OCI-LY1 (cell line): ENCODE measurements around the gene GFOD1.
"Not testable (repeated sequence)": the region's sequence is repeated elsewhere in the genome, so short reads cannot be mapped to it uniquely, and the experiment has no call there.

ENCODE experiments used
- H2AFZ ChIP-seq: fragments of 200-600 bp; sonication (generic), shearing (Covaris generic); 2 replicates; pipeline ENCODE4 v1.6.0; 2014; ENCODE audit warnings: antibody characterized with exemption, mild to moderate bottlenecking, low read length
- H3F3A ChIP-seq: fragments of 200-600 bp; sonication (generic), shearing (Covaris generic); 2 replicates; pipeline ENCODE4 v1.6.0; 2014; ENCODE audit warnings: mild to moderate bottlenecking, antibody characterized with exemption, low read length, moderate library complexity; ENCODE audit not compliant: insufficient read depth
- H3K27ac ChIP-seq: fragments of 200-600 bp; sonication (generic); 2 replicates; pipeline ENCODE4 v1.5.1; 2014; ENCODE audit warnings: low read length, mixed run types, mild to moderate bottlenecking, low read depth; ENCODE audit not compliant: poor library complexity, severe bottlenecking
- H3K27me3 ChIP-seq: fragments of 200-600 bp; sonication (generic); 2 replicates; pipeline ENCODE4 v1.6.0; 2014; ENCODE audit warnings: antibody characterized with exemption, mild to moderate bottlenecking, low read length, moderate library complexity; ENCODE audit not compliant: insufficient read depth
- H3K36me3 ChIP-seq: fragments of 200-600 bp; sonication (generic); 2 replicates; pipeline ENCODE4 v1.6.1; 2014; ENCODE audit warnings: mild to moderate bottlenecking, antibody characterized with exemption, low read length, moderate library complexity, mixed read lengths; ENCODE audit not compliant: insufficient read depth
- H3K4me1 ChIP-seq: fragments of 200-600 bp; sonication (generic); 2 replicates; pipeline ENCODE4 v1.5.1; 2014; ENCODE audit warnings: mild to moderate bottlenecking, low read length, moderate library complexity; ENCODE audit not compliant: insufficient read depth, severe bottlenecking
- H3K4me2 ChIP-seq: fragments of 200-600 bp; sonication (generic), shearing (Covaris generic); 2 replicates; pipeline ENCODE4 v1.6.1; 2014; ENCODE audit warnings: low read length
- H3K4me3 ChIP-seq: fragments of 200-600 bp; sonication (generic); 2 replicates; pipeline ENCODE4 v1.5.1; 2014; ENCODE audit warnings: low read length, low read depth, mild to moderate bottlenecking, mixed read lengths; ENCODE audit not compliant: poor library complexity, severe bottlenecking
- H3K79me2 ChIP-seq: fragments of 200-600 bp; shearing (Covaris generic); 2 replicates; pipeline ENCODE4 v1.6.1; 2016; ENCODE audit warnings: mixed run types, low read length, mixed read lengths; ENCODE audit not compliant: insufficient read depth
- H3K9ac ChIP-seq: fragments of 200-600 bp; sonication (generic), shearing (Covaris generic); 2 replicates; pipeline ENCODE4 v1.6.1; 2014; ENCODE audit warnings: mild to moderate bottlenecking, low read length, mixed read lengths
- H3K9me2 ChIP-seq: fragments of 200-600 bp; sonication (generic), shearing (Covaris generic); 2 replicates; pipeline ENCODE4 v1.6.1; 2014; ENCODE audit warnings: low read depth, mild to moderate bottlenecking, low read length, mixed read lengths
- H3K9me3 ChIP-seq: fragments of 200-600 bp; shearing (Covaris generic); 2 replicates; pipeline ENCODE4 v1.6.1; 2014; ENCODE audit warnings: low read length, mixed read lengths
- H4K20me1 ChIP-seq: fragments of 200-600 bp; sonication (generic), shearing (Covaris generic); 2 replicates; pipeline ENCODE4 v1.6.0; 2016; ENCODE audit warnings: mild to moderate bottlenecking, low read length; ENCODE audit not compliant: insufficient read depth
- CTCF ChIP-seq: fragments of 200-600 bp; sonication (generic), shearing (Covaris generic); IDR thresholded peaks from 2 replicates; pipeline ENCODE4 v1.5.1; 2017; ENCODE audit warnings: mild to moderate bottlenecking, antibody characterized with exemption, low read length, moderate library complexity, mixed read lengths
- EZH2 ChIP-seq: fragments of 200-600 bp; sonication (generic), shearing (Covaris generic); IDR thresholded peaks from 2 replicates; pipeline ENCODE4 v1.8.0; 2017; ENCODE audit warnings: borderline replicate concordance, mixed run types, mild to moderate bottlenecking, antibody characterized with exemption, low read length, moderate library complexity, mixed read lengths

Gene GFOD1

GRCh38 chr6:13392462-13392861 is 94.9 kb downstream of the GFOD1 start:
- TF ChIP-seq CTCF = no peak
- TF ChIP-seq EZH2 = no peak
- Histone ChIP-seq H3K27ac (no peak overlapping the region), H2AFZ (no peak overlapping the region), H3K27me3 (no peaks in the 10 kb centered on the region), H3K4me3 (no peak overlapping the region), H4K20me1 (no peaks in the 10 kb centered on the region), H3F3A (no peaks in the 10 kb centered on the region), H3K4me1 (peaks cover 30% of the 10 kb centered on the region), H3K79me2 (no peaks in the 10 kb centered on the region), H3K9me2 (no peaks in the 10 kb centered on the region), H3K9ac (no peak overlapping the region), H3K9me3 (no peaks in the 10 kb centered on the region), H3K4me2 (no peak overlapping the region), H3K36me3 (no peaks in the 10 kb centered on the region; the same call in 1 of the 2 replicates)

- H3K4me2 ChIP-seq = no peak overlapping the region
- TF ChIP-seq CTCF = no peak
- TF ChIP-seq EZH2 = no peak
These were observed 95.9 kb downstream of the GFOD1 start for GRCh38 chr6:13391537-13391936.

GRCh38 chr6:13390658-13391057 is 96.7 kb downstream of the GFOD1 start:
- no peaks in the 10 kb centered on the region for H4K20me1 ChIP-seq
- no peak overlapping the region for H3K27ac ChIP-seq
- TF ChIP-seq CTCF = no peak
- no peak for TF ChIP-seq EZH2
- H2AFZ ChIP-seq = no peak overlapping the region
- H3F3A ChIP-seq = no peaks in the 10 kb centered on the region
- H3K4me1 ChIP-seq = peaks cover 12% of the 10 kb centered on the region
- no peak overlapping the region for H3K4me3 ChIP-seq
- no peaks in the 10 kb centered on the region for H3K9me3 ChIP-seq
- H3K4me2 ChIP-seq = no peak overlapping the region
- H3K27me3 ChIP-seq = no peaks in the 10 kb centered on the region
- no peaks in the 10 kb centered on the region for H3K9me2 ChIP-seq
- no peak overlapping the region for H3K9ac ChIP-seq
- no peaks in the 10 kb centered on the region; the same call in 1 of the 2 replicates for H3K36me3 ChIP-seq
- H3K79me2 ChIP-seq = no peaks in the 10 kb centered on the region

More at GRCh38 chr6:13391537-13391936, 95.9 kb downstream of the GFOD1 start:
- Histone ChIP-seq H3K27me3 (no peaks in the 10 kb centered on the region), H2AFZ (no peak overlapping the region), H3K36me3 (no peaks in the 10 kb centered on the region; the same call in 1 of the 2 replicates), H3K9ac (no peak overlapping the region), H3F3A (no peaks in the 10 kb centered on the region), H4K20me1 (no peaks in the 10 kb centered on the region), H3K9me2 (no peaks in the 10 kb centered on the region), H3K27ac (peak overlapping the region; percentile 35), H3K79me2 (no peaks in the 10 kb centered on the region), H3K4me3 (no peak overlapping the region), H3K4me1 (peaks cover 21% of the 10 kb centered on the region), H3K9me3 (no peaks in the 10 kb centered on the region)

GRCh38 chr6:13389237-13389636 is 98.2 kb downstream of the GFOD1 start:
- H3K9me3 ChIP-seq, H3K36me3 ChIP-seq, H2AFZ ChIP-seq, H4K20me1 ChIP-seq, H3K9ac ChIP-seq, H3K79me2 ChIP-seq, H3F3A ChIP-seq, H3K27ac ChIP-seq, H3K4me3 ChIP-seq, H3K27me3 ChIP-seq, H3K4me2 ChIP-seq, H3K9me2 ChIP-seq: not testable (repeated sequence)
- peaks cover 13% of the 10 kb centered on the region for H3K4me1 ChIP-seq

- not testable (repeated sequence) for H2AFZ ChIP-seq, H3K27ac ChIP-seq, H3K9ac ChIP-seq, H3K79me2 ChIP-seq, H3F3A ChIP-seq, H3K36me3 ChIP-seq, H4K20me1 ChIP-seq, H3K27me3 ChIP-seq, H3K9me2 ChIP-seq, H3K4me3 ChIP-seq, H3K9me3 ChIP-seq, H3K4me2 ChIP-seq
- H3K4me1 ChIP-seq = peaks cover 15% of the 10 kb centered on the region
These were observed 98.6 kb downstream of the GFOD1 start for GRCh38 chr6:13388769-13389168.
